Neural progenitor cell (in vitro differentiated cells): Measurements from ENCODE around the gene IDE. TPM values are rescaled to one million over a fixed set of nuclear protein-coding genes. Genes with fewer than 3 reads are reported as not detected.
"Not testable (repeated sequence)": the region's sequence is repeated elsewhere in the genome, so short reads cannot be mapped to it uniquely, and the experiment has no call there.

Experiments
- DNase-seq: peaks from one replicate; pipeline ENCODE4 v3.0.0-alpha.2; 2016; ENCODE audit warnings: low spot score
- H2AFZ ChIP-seq: fragments of 200-600 bp; sonication (generic); replicated peaks from 2 replicates; pipeline ENCODE4 v1.6.1; 2016; ENCODE audit warnings: antibody characterized with exemption
- H3F3A ChIP-seq: fragments of 200-600 bp; sonication (generic); 2 replicates; pipeline ENCODE4 v1.6.1; 2016; ENCODE audit warnings: antibody characterized with exemption, low read depth
- H3K27ac ChIP-seq: fragments of 200-600 bp; sonication (generic); 2 replicates; pipeline ENCODE4 v1.5.1; 2016; ENCODE audit warnings: mild to moderate bottlenecking
- H3K27me3 ChIP-seq: fragments of 200-600 bp; sonication (generic); 2 replicates; pipeline ENCODE4 v1.6.1; 2016; ENCODE audit warnings: mild to moderate bottlenecking, moderate library complexity
- H3K36me3 ChIP-seq: fragments of 200-600 bp; sonication (generic); 2 replicates; pipeline ENCODE4 v1.5.1; 2016
- H3K4me1 ChIP-seq: fragments of 200-600 bp; sonication (generic); 2 replicates; pipeline ENCODE4 v1.6.1; 2016; ENCODE audit warnings: mixed run types
- H3K4me2 ChIP-seq: fragments of 200-600 bp; sonication (generic); 2 replicates; pipeline ENCODE4 v1.6.1; 2016
- H3K4me3 ChIP-seq: fragments of 200-600 bp; sonication (generic); 2 replicates; pipeline ENCODE4 v1.5.1; 2016
- H3K79me2 ChIP-seq: fragments of 200-600 bp; sonication (generic); 2 replicates; pipeline ENCODE4 v1.6.1; 2016; ENCODE audit warnings: low read depth
- H3K9ac ChIP-seq: fragments of 200-600 bp; sonication (generic); 2 replicates; pipeline ENCODE4 v1.6.1; 2016
- H3K9me3 ChIP-seq: fragments of 200-600 bp; sonication (generic); 2 replicates; pipeline ENCODE4 v1.5.1; 2016; ENCODE audit warnings: low read depth
- H4K20me1 ChIP-seq: fragments of 200-600 bp; sonication (generic); 2 replicates; pipeline ENCODE4 v1.6.1; 2016; ENCODE audit warnings: low read depth
- H3K27ac Mint-ChIP-seq: 3 replicates; pipeline ENCODE4 v1.8.0; 2021; ENCODE audit warnings: mixed read lengths
- H3K27me3 Mint-ChIP-seq: 2 replicates; pipeline ENCODE4 v1.8.0; 2022; ENCODE audit warnings: low read depth, mild to moderate bottlenecking, inconsistent platforms, moderate library complexity, mixed read lengths; ENCODE audit not compliant: insufficient read depth
- H3K36me3 Mint-ChIP-seq: 3 replicates; pipeline ENCODE4 v1.8.0; 2021; ENCODE audit warnings: mixed read lengths
- H3K4me1 Mint-ChIP-seq: 3 replicates; pipeline ENCODE4 v1.8.0; 2021; ENCODE audit warnings: mixed read lengths
- H3K4me3 Mint-ChIP-seq: 3 replicates; pipeline ENCODE4 v1.8.0; 2021; ENCODE audit warnings: mild to moderate bottlenecking, moderate library complexity, mixed read lengths
- H3K9me3 Mint-ChIP-seq: 3 replicates; pipeline ENCODE4 v1.8.0; 2020; ENCODE audit warnings: mixed read lengths
- CTCF ChIP-seq: fragments of 200-600 bp; sonication (generic); IDR thresholded peaks from 2 replicates; pipeline ENCODE4 v1.5.1; 2017; ENCODE audit warnings: antibody characterized with exemption, mild to moderate bottlenecking
- EZH2 ChIP-seq: fragments of 200-600 bp; sonication (generic); IDR thresholded peaks from 2 replicates; pipeline ENCODE4 v1.6.1; 2017; ENCODE audit warnings: antibody characterized with exemption, mild to moderate bottlenecking, moderate library complexity
- EZH2phosphoT487 ChIP-seq: fragments of 200-600 bp; sonication (generic); IDR thresholded peaks from 2 replicates; pipeline ENCODE4 v1.6.1; 2017; ENCODE audit warnings: antibody characterized with exemption
- total RNA-seq: library from RNA; depleted of rRNA; stranded (reverse); fragments of >200 nt; gene quantifications from 2 replicates; pipeline ENCODE4 v1.2.3, GENCODE V29; 2015; ENCODE audit warnings: low replicate concordance

The IDE gene
- total RNA-seq, 1 donor from 2014 or later: 44.8 TPM

- Mint-ChIP-seq H3K27ac (no peak overlapping the region), H3K36me3 (no peaks in the 10 kb centered on the region), H3K4me3 (peak overlapping the region; percentile 55), H3K27me3 (peaks cover 8% of the 10 kb centered on the region), H3K4me1 (peaks cover 8% of the 10 kb centered on the region), H3K9me3 (no peaks in the 10 kb centered on the region)
- H2AFZ ChIP-seq: no peak overlapping the region
- H3K27ac ChIP-seq: no peak overlapping the region
- no peaks in the 10 kb centered on the region for H4K20me1 ChIP-seq
- H3K4me1 ChIP-seq: peaks cover 10% of the 10 kb centered on the region
- no peaks in the 10 kb centered on the region for H3K36me3 ChIP-seq
- H3K79me2 ChIP-seq: no peaks in the 10 kb centered on the region
- H3K9me3 ChIP-seq: no peaks in the 10 kb centered on the region
- DNase-seq: peak; percentile 28
- peaks cover 2% of the 10 kb centered on the region for H3F3A ChIP-seq
- no peaks in the 10 kb centered on the region for H3K27me3 ChIP-seq
- H3K4me3 ChIP-seq: no peak overlapping the region
- no peak overlapping the region for H3K4me2 ChIP-seq
- no peak overlapping the region for H3K9ac ChIP-seq
- TF ChIP-seq EZH2 (no peak), CTCF (no peak), EZH2phosphoT487 (no peak)
Measured at GRCh38 chr10:92407305-92408016, 166.4 kb downstream of the IDE start.

GRCh38 chr10:92405419-92405924 is 168.4 kb downstream of the IDE start:
- no peaks in the 10 kb centered on the region for H3K36me3 Mint-ChIP-seq
- H3K4me3 ChIP-seq: no peak overlapping the region
- H2AFZ ChIP-seq: peak overlapping the region; percentile 86
- H3K9me3 ChIP-seq: no peaks in the 10 kb centered on the region
- H3K4me1 ChIP-seq: peaks cover 10% of the 10 kb centered on the region
- H3K27me3 Mint-ChIP-seq: peaks cover 6% of the 10 kb centered on the region
- H4K20me1 ChIP-seq: no peaks in the 10 kb centered on the region
- no peak overlapping the region for H3K4me2 ChIP-seq
- no peak overlapping the region for H3K4me3 Mint-ChIP-seq
- H3K79me2 ChIP-seq: no peaks in the 10 kb centered on the region
- H3K27ac ChIP-seq: no peak overlapping the region
- DNase-seq: no peak
- TF ChIP-seq EZH2phosphoT487 (no peak), EZH2 (no peak), CTCF (no peak)
- no peaks in the 10 kb centered on the region for H3K36me3 ChIP-seq
- H3K9ac ChIP-seq: no peak overlapping the region
- peaks cover 8% of the 10 kb centered on the region for H3K4me1 Mint-ChIP-seq
- no peaks in the 10 kb centered on the region for H3K9me3 Mint-ChIP-seq
- H3K27me3 ChIP-seq: no peaks in the 10 kb centered on the region
- no peak overlapping the region for H3K27ac Mint-ChIP-seq
- H3F3A ChIP-seq: peaks cover 2% of the 10 kb centered on the region

- H3K4me3 ChIP-seq: no peak overlapping the region
- H3K27ac ChIP-seq: no peak overlapping the region
- peak; percentile 23 for DNase-seq
- TF ChIP-seq EZH2phosphoT487 (no peak), EZH2 (no peak), CTCF (no peak)
- Mint-ChIP-seq H3K4me1 (peaks cover 8% of the 10 kb centered on the region), H3K4me3 (no peak overlapping the region), H3K9me3 (no peaks in the 10 kb centered on the region), H3K27me3 (peaks cover 6% of the 10 kb centered on the region), H3K27ac (no peak overlapping the region), H3K36me3 (no peaks in the 10 kb centered on the region)
- H3K79me2 ChIP-seq: no peaks in the 10 kb centered on the region
- peak overlapping the region; percentile 86 for H2AFZ ChIP-seq
- H3K9ac ChIP-seq: no peak overlapping the region
- peaks cover 2% of the 10 kb centered on the region for H3F3A ChIP-seq
- peaks cover 10% of the 10 kb centered on the region for H3K4me1 ChIP-seq
- no peaks in the 10 kb centered on the region for H3K36me3 ChIP-seq
- no peaks in the 10 kb centered on the region for H4K20me1 ChIP-seq
- no peaks in the 10 kb centered on the region for H3K27me3 ChIP-seq
- H3K4me2 ChIP-seq: no peak overlapping the region
- no peaks in the 10 kb centered on the region for H3K9me3 ChIP-seq
Measured at GRCh38 chr10:92404612-92405418, 169.1 kb downstream of the IDE start.

- not testable (repeated sequence) for H3K27ac Mint-ChIP-seq, H3K9ac ChIP-seq, H3K27me3 ChIP-seq, H4K20me1 ChIP-seq, H3K4me1 ChIP-seq, H3F3A ChIP-seq, H3K79me2 ChIP-seq, H3K36me3 ChIP-seq, H3K4me1 Mint-ChIP-seq, H3K4me2 ChIP-seq, H3K4me3 ChIP-seq, H3K36me3 Mint-ChIP-seq, H3K27me3 Mint-ChIP-seq, H3K9me3 Mint-ChIP-seq, H3K9me3 ChIP-seq, H3K4me3 Mint-ChIP-seq, DNase-seq, H3K27ac ChIP-seq
- H2AFZ ChIP-seq: peak overlapping the region; percentile 50
Measured at GRCh38 chr10:92402234-92402633, 171.7 kb downstream of the IDE start.
